Fibroblast of pulmonary artery (primary cell): Measurements from ENCODE around the gene AFF4.
A peak's percentile ranks its signal among the peaks of the same experiment; 100 is the strongest.
"Not testable (repeated sequence)": the region's sequence is repeated elsewhere in the genome, so short reads cannot be mapped to it uniquely, and the experiment has no call there.

Experiments used
- DNase-seq: peaks from one replicate; pipeline ENCODE4 v3.0.0-alpha.2; 2010; ENCODE audit warnings: low read depth
- H3K4me3 ChIP-seq: replicated peaks from 2 replicates; pipeline ENCODE4 v1.5.1; 2011; ENCODE audit warnings: low read depth, mild to moderate bottlenecking, control low read depth, low read length, moderate library complexity
- TF ChIP-seq, protein P1 (sequence below): IDR thresholded peaks from 2 replicates; pipeline ENCODE4 v1.5.1; 2011; ENCODE audit warnings: mild to moderate bottlenecking, control low read depth, low read length, inconsistent platforms; ENCODE audit errors: missing control alignments

Gene AFF4

DNA sequence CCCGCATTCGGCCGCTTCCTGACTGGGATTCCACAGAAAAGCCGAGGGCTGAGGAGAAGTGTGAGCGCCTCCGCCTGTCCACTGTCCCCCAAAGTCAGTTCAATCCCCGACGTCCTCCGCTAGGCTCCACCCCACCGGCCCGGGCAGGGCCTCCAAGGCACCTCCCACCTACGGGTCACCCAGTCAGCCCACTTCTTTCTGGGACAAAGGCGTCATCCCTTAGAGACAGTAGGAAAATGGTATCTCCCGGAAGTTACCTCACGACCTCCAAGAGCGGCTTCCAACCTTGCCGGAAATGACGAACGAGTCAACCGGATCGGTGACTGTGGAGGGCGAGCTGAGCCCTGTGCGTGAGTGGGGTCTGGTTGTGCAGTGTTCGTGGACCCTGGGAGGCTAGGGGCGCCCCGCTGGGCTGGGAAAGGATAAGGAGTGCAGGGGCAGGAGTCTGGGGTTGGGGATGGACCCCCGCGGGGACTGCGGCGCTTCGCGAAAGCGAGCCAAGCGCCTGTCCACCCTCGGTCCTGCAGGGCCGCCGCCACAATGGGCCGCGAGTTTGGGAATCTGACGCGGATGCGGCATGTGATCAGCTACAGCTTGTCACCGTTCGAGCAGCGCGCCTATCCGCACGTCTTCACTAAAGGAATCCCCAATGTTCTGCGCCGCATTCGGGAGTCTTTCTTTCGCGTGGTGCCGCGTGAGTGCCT lies 96.9 kb downstream of the AFF4 start, which contains the start of the genes GDF9 and UQCRQ:
TSS of gene GDF9 (minus strand) at position 128 of the 704 bp plus-strand sequence. CDS start 1,936 bp downstream, outside the sequence.
TSS of gene UQCRQ (plus strand) at position 301 of the 704 bp plus-strand sequence. CDS start at position 541, 240 bp downstream.
- DNase-seq: peak; percentile 100
- TF ChIP-seq, protein P1, sequence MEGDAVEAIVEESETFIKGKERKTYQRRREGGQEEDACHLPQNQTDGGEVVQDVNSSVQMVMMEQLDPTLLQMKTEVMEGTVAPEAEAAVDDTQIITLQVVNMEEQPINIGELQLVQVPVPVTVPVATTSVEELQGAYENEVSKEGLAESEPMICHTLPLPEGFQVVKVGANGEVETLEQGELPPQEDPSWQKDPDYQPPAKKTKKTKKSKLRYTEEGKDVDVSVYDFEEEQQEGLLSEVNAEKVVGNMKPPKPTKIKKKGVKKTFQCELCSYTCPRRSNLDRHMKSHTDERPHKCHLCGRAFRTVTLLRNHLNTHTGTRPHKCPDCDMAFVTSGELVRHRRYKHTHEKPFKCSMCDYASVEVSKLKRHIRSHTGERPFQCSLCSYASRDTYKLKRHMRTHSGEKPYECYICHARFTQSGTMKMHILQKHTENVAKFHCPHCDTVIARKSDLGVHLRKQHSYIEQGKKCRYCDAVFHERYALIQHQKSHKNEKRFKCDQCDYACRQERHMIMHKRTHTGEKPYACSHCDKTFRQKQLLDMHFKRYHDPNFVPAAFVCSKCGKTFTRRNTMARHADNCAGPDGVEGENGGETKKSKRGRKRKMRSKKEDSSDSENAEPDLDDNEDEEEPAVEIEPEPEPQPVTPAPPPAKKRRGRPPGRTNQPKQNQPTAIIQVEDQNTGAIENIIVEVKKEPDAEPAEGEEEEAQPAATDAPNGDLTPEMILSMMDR: peak; percentile 21

GRCh38 chr5:132865668-132866341 lies 97.6 kb downstream of the AFF4 start:
- TF ChIP-seq, protein P1: no peak
- DNase-seq: no peak
- peak overlapping the region; percentile 88 for H3K4me3 ChIP-seq

More for the DNA sequence above, 96.9 kb downstream of the AFF4 start, which contains the start of the genes GDF9 and UQCRQ:
- peak within 1 kb of the TSS; percentile 88 for H3K4me3 ChIP-seq

DNA sequence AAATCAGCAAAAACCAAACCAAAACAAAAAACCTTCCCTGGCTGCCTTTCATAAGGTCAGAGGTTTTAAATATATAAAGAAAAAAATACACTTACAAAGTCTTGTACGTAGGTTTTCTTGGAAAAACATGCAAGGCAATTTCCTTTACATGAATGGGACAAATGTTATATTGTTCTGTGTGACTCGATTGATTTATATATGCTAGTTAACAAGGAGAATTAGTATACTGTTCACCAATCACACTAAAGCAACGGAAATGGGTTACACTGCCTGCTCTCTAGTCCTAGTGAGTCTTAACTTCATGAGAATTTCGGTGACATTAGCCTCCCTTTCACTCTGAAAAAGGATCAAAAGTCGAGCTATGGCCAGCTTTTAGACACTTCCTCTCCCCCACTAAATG lies 102.7 kb downstream of the AFF4 start:
- H3K4me3 ChIP-seq: no peak overlapping the region
- no peak for DNase-seq
- TF ChIP-seq, protein P1: no peak

DNA sequence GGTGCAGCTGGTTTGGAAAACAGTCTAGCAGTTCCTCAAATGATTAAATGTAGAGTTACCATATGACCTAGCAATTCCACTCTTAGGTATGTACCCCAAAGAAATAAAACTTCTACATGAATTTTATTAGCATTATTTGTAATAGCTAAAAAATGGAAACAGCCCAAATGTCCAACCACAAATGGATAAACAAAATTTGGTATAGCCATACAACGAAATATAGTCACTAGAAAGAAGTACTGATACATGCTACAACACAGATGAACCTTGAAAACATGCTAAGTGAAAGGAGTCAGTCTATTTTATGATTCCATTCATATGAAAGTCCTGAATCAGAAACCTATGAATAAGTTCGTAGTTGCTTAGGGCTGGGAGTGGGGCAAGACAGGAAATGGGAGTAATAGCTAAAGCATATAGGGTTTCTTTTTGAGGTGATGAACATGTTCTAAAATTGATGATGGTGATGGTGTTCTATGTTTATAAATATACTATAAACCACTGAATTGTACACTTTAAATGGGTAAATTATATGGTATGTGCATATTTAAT lies 103.5 kb downstream of the AFF4 start:
- no peak overlapping the region for H3K4me3 ChIP-seq
- TF ChIP-seq, protein P1: no peak
- DNase-seq: no peak

DNA sequence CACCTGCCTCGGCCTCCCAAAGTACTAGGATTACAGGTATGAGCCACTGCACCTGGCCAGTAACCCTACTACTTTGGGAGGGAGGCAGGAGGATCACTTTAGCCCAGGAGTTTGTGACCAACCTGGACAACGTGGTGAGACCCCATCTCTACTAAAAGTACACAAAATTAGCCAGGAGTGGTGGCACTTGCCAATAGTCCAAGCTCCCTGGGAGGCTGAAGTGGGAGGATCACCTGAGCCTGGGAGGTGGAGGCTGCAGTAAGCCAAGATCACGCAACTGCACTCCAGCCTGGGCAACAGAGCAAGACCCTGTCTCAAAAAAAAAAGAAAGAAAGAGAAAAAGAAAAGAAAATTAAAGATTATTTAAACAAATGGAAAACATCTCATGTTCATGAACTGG lies 107.4 kb downstream of the AFF4 start:
- no peak overlapping the region for H3K4me3 ChIP-seq
- TF ChIP-seq, protein P1: no peak
- DNase-seq: no peak

- H3K4me3 ChIP-seq, DNase-seq: not testable (repeated sequence)
These were observed 108.4 kb downstream of the AFF4 start for GRCh38 chr5:132854992-132855391.

- DNase-seq: peak; percentile 49
- TF ChIP-seq, protein P1: no peak
- no peak overlapping the region for H3K4me3 ChIP-seq
These were observed 109.1 kb downstream of the AFF4 start for GRCh38 chr5:132854301-132854700.
